GM19463 (cell line): ENCODE measurements around the gene SIRPG.
"Not testable (repeated sequence)": the region's sequence is repeated elsewhere in the genome, so short reads cannot be mapped to it uniquely, and the experiment has no call there.

Source experiments
- ATAC-seq: cut with Tn5 transposase; IDR thresholded peaks from one replicate; pipeline ENCODE4 v1.9.1; 2021; ENCODE audit warnings: mild to moderate bottlenecking, moderate library complexity; ENCODE audit not compliant: unreplicated experiment

SIRPG gene

DNA sequence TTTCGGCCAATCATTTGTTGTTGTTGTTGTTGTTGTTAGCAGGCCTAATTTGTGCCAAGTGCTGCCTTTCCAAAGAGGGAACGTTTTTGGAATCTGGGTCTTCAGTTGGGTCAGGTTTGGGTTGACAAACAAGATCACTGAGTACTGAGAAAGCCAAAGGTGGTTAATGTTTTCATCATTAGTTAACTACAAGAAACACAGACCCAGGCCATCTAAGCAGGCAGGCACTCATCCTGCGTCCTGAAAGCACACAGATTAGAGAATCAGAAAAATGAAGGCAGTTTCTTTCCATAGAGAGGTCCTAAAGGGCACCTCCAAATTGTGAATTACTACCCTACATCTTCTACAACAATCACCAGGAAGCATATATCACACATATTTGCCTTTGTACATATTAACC, 15.1 kb upstream of the SIRPG start:
- no peak for ATAC-seq

DNA sequence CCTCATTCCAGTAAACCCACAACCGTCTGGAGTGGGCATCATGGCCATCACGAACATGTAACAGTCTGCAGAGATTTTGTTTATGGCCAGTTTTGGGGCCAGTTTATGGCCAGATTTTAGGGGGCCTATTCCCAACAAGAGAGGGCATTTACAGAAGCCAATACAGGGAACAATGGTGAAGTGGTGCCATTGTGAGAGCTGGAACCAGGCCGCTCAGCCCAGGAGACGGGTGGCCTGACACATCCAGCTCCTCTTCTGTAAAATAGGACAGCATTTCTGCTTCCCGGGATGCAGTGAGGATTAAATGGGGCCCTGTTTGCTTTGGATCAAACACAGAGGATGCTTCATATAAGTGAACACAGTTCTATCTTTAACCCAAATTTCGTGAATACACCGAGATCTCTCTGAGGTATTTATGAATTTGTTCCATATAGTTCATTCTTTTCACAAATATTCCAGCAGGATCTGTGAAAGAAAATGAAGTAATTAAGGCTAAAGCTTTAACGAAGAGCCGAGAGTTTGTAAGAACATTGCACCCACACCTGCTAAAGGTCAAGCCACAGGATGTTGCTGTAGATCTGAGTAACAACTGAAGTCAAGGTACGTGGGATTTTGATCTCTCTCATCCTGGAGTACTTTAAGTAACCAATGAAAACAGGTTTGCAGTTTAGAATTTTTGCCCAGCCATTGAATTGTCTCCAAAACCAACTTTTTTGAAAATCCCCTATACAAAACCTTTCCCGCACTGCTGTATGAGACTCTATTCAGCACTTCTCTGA, 14.5 kb upstream of the SIRPG start:
- no peak for ATAC-seq

DNA sequence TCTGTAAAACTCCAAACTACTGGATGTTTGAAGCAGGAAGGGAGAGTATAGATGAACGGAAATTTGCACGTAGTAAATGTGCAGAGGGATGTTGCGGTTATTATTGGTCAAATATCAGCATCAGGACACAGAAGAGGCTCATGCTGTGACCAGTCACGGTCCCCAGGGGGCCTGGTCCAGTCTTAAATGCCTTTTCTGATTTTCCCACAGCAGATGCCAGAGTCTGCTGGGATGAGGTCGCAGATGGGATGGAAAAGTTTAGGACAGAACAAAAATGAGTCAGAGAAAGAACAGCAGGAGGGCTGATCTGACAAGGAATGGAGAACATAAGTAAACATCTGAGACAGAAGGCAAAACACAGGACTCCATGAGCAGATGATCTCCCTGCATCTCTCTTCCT, 11.7 kb upstream of the SIRPG start:
- no peak for ATAC-seq

DNA sequence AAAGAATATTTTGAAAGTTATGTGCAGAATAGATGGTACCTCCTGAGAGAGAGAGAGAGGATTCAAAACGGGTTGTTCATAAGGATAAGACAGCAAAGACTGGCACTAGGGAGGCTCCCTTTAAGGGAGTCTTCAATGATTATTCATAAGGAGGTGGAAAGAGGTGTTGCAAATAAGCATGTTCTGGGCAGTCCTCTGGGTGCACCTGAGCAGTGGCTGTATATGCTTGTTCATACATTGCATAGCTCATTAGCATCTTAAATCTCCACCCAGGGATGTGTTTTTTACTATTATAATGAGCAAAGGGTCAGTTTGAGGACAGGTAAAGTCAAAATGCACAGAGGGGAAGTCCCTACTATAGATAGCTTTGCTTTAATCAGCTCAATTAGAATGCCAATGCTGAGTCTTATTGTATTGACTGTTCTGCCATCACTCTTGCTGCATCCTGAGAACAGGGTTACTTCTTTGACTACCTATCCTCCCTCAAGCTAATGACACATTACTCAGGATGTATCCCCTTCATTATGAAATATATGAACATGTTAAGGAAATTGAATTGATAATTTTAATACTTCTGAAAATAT, 10.0 kb upstream of the SIRPG start:
- no peak for ATAC-seq

DNA sequence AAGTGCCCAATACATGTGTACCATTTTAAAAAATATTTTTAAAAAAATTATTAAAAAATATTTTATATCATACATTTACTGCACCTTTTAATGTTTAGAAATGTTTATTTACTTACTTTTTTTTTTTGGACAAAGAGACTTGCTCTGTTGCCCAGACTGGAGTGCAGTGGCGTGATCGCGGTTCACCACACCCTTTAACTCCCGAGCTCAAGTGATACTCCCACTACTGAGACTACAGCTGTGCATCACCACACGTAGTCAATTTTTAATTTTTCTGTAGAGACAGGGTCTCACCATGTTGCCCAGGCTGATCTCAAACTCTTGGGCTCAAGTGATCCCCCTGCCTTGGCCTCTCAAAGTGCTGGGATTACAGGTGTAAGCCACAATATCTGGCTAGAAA, 9.2 kb upstream of the SIRPG start:
- no peak for ATAC-seq

DNA sequence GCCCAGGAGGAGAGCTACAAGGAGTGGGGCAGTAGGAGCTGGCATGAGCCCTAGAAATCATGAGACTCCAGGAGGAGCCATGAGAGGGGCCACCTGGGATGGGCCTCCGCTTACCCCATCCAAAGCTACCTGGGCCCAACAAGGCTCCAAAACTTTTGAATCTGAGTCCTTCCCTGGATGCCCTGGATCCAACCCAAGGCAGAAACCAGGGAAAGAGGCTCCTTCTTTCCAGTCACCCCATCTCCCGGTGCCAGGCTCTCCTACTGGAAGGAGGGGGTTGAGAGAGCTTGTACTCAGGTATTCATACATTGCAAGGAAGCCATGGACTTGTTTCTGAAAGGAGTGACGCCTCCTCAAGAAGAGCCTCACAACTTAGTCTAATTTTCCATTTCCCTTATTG, 7.8 kb upstream of the SIRPG start:
- no peak for ATAC-seq

DNA sequence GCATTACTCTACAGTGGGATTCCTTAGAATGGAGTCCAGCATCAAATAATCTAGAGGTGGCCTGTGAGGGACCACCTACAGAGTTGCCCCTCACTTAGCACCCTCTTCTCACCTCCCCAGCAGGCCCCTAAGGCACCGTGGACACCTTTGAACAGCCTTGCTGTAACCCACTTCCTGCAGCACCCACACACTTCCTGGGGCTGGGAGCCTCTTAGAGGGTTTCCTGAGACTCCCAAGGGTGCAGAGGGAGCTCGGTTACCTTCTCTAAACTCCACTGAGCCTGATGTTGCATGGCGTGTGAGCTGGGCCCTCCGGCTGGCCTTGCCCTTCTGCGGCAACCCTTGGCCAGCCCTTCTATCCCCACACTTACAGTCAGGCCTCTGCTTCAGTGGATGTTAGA, 7.3 kb upstream of the SIRPG start:
- no peak for ATAC-seq

DNA sequence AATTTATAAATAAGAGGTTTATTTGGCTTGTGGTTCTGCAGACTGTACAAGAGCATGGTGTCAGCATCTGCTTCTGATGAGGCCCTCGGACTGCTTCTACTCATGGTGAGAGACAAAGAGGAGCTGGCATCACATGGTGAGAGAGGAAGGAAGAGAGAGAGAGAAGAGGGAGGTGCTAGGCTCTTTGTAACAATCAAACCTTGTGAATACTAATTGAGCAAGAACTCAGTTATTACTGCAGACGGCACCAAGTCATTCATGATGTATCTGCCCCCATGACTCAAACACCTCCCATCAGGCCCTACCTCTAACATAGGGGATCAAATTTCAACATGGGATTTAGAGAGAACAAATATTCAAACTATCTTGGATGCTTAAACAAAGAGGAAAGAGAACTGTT, 6.3 kb upstream of the SIRPG start:
- ATAC-seq = no peak

DNA sequence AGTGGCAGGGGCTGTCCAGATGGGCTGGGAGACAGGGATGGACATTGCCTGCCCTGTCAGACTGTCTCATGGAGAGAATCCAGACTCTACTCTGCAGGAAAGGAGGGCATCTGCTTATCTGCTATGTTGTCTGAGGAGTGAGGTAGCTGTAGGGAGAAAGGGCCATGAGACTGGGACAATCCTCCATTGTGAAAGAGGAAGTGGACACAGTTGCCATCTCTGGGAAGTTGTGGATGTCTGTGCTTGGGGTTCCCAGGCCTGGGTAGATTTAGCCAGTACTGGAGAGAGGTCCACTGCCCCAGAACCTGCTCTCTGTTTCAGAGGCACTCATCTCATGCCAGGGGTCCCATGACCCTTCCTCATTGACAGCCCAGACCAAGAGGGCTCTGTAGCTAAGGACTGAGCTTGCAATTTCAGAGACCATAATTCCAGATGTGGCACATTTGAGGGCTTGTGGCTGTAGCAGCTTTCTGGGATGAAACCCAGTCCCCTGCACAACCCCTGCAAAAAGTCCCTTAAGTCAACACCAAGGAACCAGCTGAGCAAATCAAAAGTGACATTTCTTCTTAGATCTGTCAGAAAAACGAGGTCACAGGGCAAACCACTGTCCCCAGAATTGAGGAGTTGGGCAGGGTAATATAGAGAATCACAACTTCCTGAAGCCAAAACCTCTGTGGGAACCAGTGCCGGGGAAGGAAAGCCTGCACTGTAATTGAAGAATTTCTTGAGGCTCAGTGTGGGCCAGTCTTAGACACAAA, 4.1 kb upstream of the SIRPG start:
- ATAC-seq = no peak

DNA sequence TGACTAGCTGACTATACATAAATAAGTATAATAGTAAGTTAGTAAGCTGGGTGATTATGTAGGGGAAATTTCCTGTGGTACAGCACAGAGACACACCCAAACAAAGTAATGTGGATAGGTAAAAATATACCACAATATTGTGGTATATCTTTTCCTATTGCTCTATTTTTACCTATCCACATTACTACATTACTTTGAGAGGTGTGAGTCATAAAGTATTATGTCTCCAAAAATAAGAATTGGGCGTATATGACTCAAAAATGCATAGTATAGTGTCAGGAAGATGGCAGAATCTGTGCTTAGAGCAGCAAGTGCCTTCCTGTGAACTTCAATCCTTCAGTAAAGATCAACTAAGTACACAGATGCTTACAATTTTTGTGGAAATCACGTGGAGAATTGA, 2.7 kb upstream of the SIRPG start:
- ATAC-seq = no peak

DNA sequence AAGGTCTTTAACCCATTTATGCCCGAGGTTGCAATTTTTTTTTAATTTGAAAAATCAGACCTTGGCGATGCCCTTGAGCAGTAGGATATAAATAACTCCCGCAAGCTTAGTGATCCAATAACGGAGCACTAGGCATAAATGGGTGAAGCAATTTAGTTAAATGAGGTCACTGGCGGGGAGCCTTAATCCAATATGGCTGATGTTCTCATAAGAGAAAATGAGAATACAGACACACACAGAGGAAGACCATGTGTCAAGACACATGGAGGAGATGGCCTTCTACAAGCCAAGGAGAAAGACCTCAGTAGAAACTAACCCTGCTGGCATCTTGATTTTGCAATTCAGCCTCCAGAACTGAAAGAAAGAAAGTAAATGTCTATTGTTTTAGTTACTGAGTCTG, 735 bp downstream of the SIRPG start:
- no peak for ATAC-seq

DNA sequence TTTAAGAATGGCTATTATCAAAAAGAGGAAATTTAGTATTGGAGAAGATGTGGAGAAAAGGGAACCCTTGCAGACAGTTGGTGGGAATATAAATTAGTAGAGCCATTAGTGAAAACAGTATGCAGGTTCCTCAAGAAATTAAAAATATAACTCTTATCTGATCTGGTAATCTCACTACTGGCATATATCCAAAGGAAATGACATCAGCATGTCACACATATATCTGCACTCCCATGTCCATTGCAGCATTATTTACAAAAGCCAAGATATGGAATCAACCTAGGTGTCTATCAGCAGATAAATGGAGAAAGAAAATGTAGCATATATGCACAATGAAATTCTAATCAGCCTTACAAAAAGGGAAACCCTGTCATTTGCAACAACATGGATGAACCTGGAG, 2.6 kb downstream of the SIRPG start:
- no peak for ATAC-seq

DNA sequence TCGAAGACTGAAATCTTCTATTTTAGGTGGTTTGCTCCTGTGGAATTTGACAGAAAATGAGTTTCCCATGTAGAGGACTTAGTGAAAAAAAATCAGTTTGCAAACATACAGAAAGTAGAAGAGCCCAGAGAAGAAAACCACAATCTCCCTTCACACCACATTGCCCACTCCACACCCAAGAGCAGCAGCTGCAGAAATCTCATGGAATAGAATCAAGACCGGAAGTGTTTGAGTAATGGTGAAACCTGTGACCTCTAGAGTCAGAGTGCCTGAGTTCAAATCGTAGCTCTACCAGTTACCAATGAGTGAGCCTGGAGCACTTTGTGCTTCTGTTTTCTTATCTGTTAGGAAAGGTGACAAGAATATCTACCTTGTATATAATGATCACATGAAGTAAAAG, 4.6 kb downstream of the SIRPG start:
- ATAC-seq = no peak

DNA sequence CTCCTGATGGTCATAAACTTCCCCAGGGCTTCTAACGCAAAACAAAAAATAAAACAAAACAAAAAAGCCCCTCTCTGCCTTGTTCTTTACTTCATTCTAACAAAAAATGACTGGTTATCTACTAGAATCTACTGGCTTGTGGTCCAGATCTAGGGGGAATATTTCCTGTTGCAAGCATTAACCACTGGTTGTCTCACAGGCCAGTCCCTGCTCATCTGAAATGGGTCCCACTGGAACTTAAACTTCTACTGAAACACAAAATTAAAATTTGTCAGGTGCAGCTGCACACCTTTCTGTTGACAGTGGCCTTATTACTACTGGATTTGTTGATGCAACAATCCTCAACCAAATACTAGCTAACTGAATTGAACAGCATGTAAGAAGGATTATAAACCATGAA, 5.5 kb downstream of the SIRPG start:
- no peak for ATAC-seq

DNA sequence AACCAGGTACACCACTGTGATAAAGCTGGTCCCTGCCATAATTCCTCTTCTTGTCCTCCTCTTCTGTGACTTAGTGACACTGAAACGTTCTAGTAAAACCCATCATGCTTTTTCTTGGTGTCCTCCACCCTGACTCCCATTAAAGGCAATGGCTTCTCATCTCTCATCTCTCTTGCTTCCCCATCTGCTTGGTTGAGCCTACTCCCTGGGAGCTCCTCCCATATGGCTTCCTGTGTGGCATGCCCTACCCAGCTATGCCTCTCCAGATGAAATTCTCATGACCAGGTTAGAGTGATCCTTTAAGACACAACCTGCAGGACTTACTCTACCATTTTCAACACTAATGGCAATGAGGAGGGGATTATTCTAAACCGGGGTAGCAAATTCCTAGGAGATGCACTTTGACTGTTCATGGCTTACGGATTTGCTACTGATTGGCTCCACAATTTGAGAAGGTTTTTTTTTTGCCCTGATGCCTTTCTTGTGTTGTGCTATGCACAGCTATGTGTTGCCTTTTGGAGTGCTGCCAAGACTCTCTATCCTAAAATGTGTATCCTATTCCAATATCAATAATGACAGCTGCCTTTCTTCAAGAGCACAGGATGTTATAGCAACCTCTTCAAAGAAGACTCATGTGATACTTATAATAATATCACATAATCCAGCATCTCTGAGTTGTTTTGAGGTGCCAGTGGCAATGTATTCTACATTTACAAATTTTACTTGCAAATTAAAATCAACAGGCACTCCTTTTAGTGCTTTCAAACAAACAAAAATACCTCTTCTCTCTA, 6.1 kb downstream of the SIRPG start:
- no peak for ATAC-seq

DNA sequence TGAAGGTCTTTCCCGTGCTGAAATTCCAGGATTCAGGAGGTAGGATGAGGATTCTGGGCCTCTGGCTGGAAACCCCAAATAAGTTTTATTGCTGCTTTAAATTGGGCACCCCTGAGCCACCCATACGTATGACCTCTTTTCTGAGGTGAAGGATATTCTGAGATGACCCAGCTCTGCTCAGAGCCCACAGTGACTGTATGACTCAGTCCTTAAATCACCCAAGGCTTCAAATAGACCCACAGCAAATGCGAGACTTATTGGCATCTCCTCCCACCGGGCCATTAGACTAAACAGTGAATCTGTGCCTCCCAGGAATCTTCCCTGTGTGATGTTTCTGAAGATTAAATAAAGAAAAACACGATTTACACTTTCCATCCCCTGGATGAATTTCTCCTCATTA, 9.5 kb downstream of the SIRPG start:
- no peak for ATAC-seq

DNA sequence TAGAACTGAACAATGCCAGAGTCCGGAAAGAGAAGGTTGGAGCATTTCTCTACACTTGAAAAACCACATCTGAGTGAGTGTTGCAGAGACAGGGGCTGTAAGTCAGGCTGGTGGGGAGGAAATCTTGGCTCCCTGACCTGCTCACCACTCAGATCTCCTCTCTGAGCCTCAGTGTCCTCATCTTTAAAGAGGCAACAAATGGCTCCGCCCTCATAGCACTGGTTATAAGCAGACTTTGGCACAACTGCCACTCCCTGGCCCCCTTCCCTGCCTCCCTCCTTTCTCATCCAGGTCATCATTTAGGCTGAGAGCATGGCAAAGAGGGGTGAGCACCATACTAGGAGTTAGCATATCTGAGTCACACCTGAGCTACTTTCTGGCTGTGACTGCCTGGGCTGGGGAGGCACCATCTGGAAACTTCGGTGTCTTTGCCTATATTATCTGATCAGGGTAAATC, 10.6 kb downstream of the SIRPG start:
- ATAC-seq = no peak

DNA sequence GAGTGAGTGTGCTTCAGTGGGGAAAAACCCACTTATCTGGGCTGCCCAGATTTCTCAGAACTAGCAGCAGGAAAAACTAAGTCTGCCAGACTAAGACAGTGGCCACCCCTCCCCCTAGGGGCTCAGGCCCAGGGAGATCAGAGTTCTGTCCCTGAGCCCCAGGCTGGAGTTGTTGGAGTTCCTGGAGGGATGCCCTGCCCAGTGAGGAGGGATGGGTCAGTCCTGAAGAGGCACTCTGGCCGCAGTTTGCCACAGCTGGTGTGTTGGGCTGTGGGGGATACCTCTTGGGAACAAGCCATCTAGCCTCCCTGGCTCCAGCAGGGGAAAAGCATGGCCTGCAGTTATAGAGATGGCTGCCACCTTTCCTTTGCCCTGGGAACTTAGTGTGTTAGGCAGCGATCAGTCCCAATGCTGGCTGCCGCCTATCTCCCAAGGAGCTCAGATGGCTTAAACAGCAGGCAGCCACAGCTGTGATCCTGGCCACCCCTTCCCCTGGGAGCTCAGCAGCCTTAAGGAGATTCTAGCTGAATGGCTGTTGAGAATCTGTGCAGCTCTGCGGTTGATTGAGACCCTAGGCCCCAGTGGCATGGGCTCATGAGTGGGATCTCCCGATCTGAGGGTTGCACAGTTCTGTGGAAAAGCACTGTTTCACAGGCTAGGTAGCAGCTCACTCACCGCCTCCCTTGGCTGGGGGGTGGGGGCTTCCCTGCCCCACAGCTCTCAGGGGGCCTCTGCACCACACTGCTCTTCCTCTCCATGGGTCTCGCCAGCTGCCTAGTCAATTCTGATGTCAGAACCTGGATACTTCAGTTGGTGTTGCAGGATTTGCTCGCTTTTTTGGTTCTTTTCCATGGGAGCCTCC, 13.2 kb downstream of the SIRPG start:
- ATAC-seq = no peak

DNA sequence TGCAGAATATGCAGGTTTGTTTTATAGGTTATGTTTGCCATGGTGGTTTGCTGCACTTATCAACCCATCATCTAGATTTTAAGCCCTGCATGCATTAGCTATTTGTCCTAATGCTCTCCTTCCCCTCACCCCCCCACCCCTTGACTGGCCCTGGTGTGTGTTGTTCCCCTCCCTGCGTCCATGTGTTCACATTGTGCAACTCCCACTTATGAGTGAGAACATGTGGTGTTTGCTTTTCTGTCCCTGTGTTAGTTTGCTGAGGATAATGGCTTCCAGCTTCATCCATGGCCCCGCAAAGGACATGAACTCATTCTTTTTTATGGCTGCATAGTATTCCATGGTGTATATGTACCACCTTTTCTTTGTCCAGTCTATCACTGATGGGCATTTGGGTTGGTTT, 18.9 kb downstream of the SIRPG start:
- not testable (repeated sequence) for ATAC-seq

DNA sequence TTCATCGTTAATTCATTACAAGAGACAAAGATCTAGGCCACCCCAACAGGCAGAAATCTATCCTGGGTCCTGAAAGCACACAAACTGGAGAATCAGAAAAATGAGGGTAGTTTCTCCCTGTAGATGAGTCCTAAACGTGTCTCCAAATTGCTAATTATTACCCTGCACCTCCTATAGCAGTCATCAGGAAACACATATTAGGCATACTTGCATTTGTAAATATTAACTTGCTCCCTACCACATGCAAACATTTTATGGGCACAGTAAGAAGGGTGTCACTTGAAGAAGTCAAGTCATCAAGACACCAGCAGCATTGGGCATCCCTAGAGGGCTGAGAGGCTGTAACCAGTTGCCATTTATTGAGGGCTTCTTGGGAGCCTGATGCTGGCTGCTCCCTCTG, 19.8 kb downstream of the SIRPG start:
- ATAC-seq = no peak
